Trophoblast cell (in vitro differentiated cells and primary cell): ENCODE measurements around the gene PLP2.

Experiments
- DNase-seq, 2 donors: peaks; one replicate each; pipeline ENCODE4 v3.0.0-alpha.2; 2016
- H2AFZ ChIP-seq: 2 replicates; pipeline ENCODE4 v1.6.1; 2013; ENCODE audit warnings: low read length, moderate library complexity, mild to moderate bottlenecking; ENCODE audit not compliant: insufficient read depth, poor library complexity
- H2AK5ac ChIP-seq: 2 replicates; pipeline ENCODE4 v1.6.1; 2013; ENCODE audit warnings: mild to moderate bottlenecking, low read length
- H2BK120ac ChIP-seq: 2 replicates; pipeline ENCODE4 v1.6.1; 2013; ENCODE audit warnings: low read length, mild to moderate bottlenecking, moderate library complexity; ENCODE audit not compliant: insufficient read depth, poor library complexity
- H2BK12ac ChIP-seq: 2 replicates; pipeline ENCODE4 v1.6.1; 2013; ENCODE audit warnings: mild to moderate bottlenecking, low read length, moderate library complexity
- H2BK5ac ChIP-seq: 2 replicates; pipeline ENCODE4 v1.6.1; 2013; ENCODE audit warnings: low read length, low read depth, moderate library complexity, mild to moderate bottlenecking; ENCODE audit not compliant: poor library complexity
- H3K14ac ChIP-seq: 2 replicates; pipeline ENCODE4 v1.6.1; 2013; ENCODE audit warnings: mild to moderate bottlenecking, low read length
- H3K18ac ChIP-seq: 2 replicates; pipeline ENCODE4 v1.6.1; 2013; ENCODE audit warnings: mild to moderate bottlenecking, low read length
- H3K23ac ChIP-seq: 2 replicates; pipeline ENCODE4 v1.6.1; 2013; ENCODE audit warnings: low read length
- H3K27ac ChIP-seq: 2 replicates; pipeline ENCODE4 v1.5.1; 2013; ENCODE audit warnings: low read depth, mild to moderate bottlenecking, inconsistent platforms, low read length, moderate library complexity
- H3K27me3 ChIP-seq: 2 replicates; pipeline ENCODE4 v1.6.1; 2013; ENCODE audit warnings: inconsistent platforms, mild to moderate bottlenecking, low read length, moderate library complexity; ENCODE audit not compliant: insufficient read depth
- H3K36me3 ChIP-seq, 2 experiments: 1 replicate in 1 of 2; 2 replicates in 1 of 2; pipeline ENCODE4 v1.6.1; 2013; ENCODE audit warnings: low read length in 2 of 2, mild to moderate bottlenecking in 2 of 2, moderate library complexity in 1 of 2; ENCODE audit not compliant: insufficient read depth in 2 of 2, control insufficient read depth in 1 of 2
- H3K4ac ChIP-seq: 2 replicates; pipeline ENCODE4 v1.6.1; 2013; ENCODE audit warnings: low read depth, mild to moderate bottlenecking, low read length, moderate library complexity
- H3K4me1 ChIP-seq, 2 experiments: 1 replicate in 1 of 2; 2 replicates in 1 of 2; pipeline ENCODE4 v1.6.1; 2013; ENCODE audit warnings: low read length in 2 of 2, mild to moderate bottlenecking in 2 of 2, moderate library complexity in 1 of 2; ENCODE audit not compliant: insufficient read depth in 2 of 2, control insufficient read depth in 1 of 2
- H3K4me2 ChIP-seq: 2 replicates; pipeline ENCODE4 v1.6.1; 2013; ENCODE audit warnings: inconsistent platforms, mild to moderate bottlenecking, low read length, moderate library complexity
- H3K4me3 ChIP-seq: 2 replicates; pipeline ENCODE4 v1.5.1; 2013; ENCODE audit warnings: mild to moderate bottlenecking, low read depth, low read length, inconsistent platforms
- H3K79me1 ChIP-seq: one replicate; pipeline ENCODE4 v1.6.1; 2013; ENCODE audit warnings: low read length
- H3K79me2 ChIP-seq: 2 replicates; pipeline ENCODE4 v1.6.1; 2013; ENCODE audit warnings: low read length, mild to moderate bottlenecking; ENCODE audit not compliant: control insufficient read depth, insufficient read depth, poor library complexity
- H3K9ac ChIP-seq: 2 replicates; pipeline ENCODE4 v1.6.1; 2013; ENCODE audit warnings: mild to moderate bottlenecking, low read length
- H3K9me3 ChIP-seq: 2 replicates; pipeline ENCODE4 v1.6.1; 2013; ENCODE audit warnings: low read depth, mild to moderate bottlenecking, control low read depth, inconsistent platforms, low read length; ENCODE audit not compliant: insufficient read depth
- H4K12ac ChIP-seq: 2 replicates; pipeline ENCODE4 v1.6.1; 2013; ENCODE audit warnings: low read depth, mild to moderate bottlenecking, low read length, moderate library complexity
- H4K8ac ChIP-seq: 2 replicates; pipeline ENCODE4 v1.6.1; 2013; ENCODE audit warnings: low read depth, mild to moderate bottlenecking, low read length, moderate library complexity
- H4K91ac ChIP-seq: one replicate; pipeline ENCODE4 v1.6.1; 2013; ENCODE audit warnings: low read depth, mild to moderate bottlenecking, low read length, moderate library complexity
- WGBS: extraction: QIAGEN DNeasy Blood & Tissue Kit; methylation state at CpG from one replicate; pipeline ENCODE4 v1.1.7; 2013; ENCODE audit warnings: missing lambda C conversion rate; ENCODE audit not compliant: insufficient read length, insufficient coverage; ENCODE audit errors: extremely low coverage; 5-methylcytosine and 5-hydroxymethylcytosine counted together

PLP2 gene

GRCh38 chrX:49183701-49184281, 12.1 kb downstream of the PLP2 start:
- H3K14ac ChIP-seq: no peak overlapping the region
- H3K4me2 ChIP-seq: peak overlapping the region; percentile 54
- H4K12ac ChIP-seq: no peak overlapping the region
- no peak for DNase-seq
- H3K79me2 ChIP-seq: peaks cover 3% of the 10 kb centered on the region
- H3K4me1 ChIP-seq: peaks cover 9 to 20% of the 10 kb centered on the region in 2 experiments
- H3K36me3 ChIP-seq: peaks cover 30 to 31% of the 10 kb centered on the region in 2 experiments
- H3K27ac ChIP-seq: no peak overlapping the region
- H3K9ac ChIP-seq: no peak overlapping the region
- WGBS: no CpG with 5 or more reads among the region's 18 CpGs
- H3K4ac ChIP-seq: no peak overlapping the region
- H3K23ac ChIP-seq: no peak overlapping the region
- H4K91ac ChIP-seq: no peak overlapping the region
- H3K9me3 ChIP-seq: peaks cover 1% of the 10 kb centered on the region
- H3K79me1 ChIP-seq: peaks cover 13% of the 10 kb centered on the region
- no peak overlapping the region for H2AK5ac ChIP-seq
- H3K4me3 ChIP-seq: no peak overlapping the region
- H2BK5ac ChIP-seq: no peak overlapping the region
- no peaks in the 10 kb centered on the region for H3K27me3 ChIP-seq
- H2AFZ ChIP-seq: no peak overlapping the region
- H4K8ac ChIP-seq: no peak overlapping the region
- H3K18ac ChIP-seq: no peak overlapping the region
- no peak overlapping the region for H2BK12ac ChIP-seq
- H2BK120ac ChIP-seq: no peak overlapping the region

- Histone ChIP-seq H3K18ac (peak overlapping the region; percentile 96), H3K27me3 (no peaks in the 10 kb centered on the region), H3K36me3 (peaks cover 22 to 23% of the 10 kb centered on the region in 2 experiments), H3K9ac (no peak overlapping the region), H4K12ac (peak overlapping the region; percentile 98), H3K27ac (peak overlapping the region; percentile 57), H3K4me1 (peaks cover 9 to 20% of the 10 kb centered on the region in 2 experiments), H3K14ac (peak overlapping the region; percentile 93), H3K9me3 (peaks cover 1% of the 10 kb centered on the region), H3K79me1 (peaks cover 13% of the 10 kb centered on the region), H3K4me2 (peak overlapping the region; percentile 71), H3K4me3 (peak overlapping the region; percentile 43), H3K79me2 (peaks cover 3% of the 10 kb centered on the region), H2BK12ac (peak overlapping the region; percentile 40), H3K4ac (peak overlapping the region; percentile 69), H2BK120ac (peak overlapping the region; percentile 90), H3K23ac (no peak overlapping the region), H2BK5ac (peak overlapping the region; percentile 49), H4K8ac (peak overlapping the region; percentile 92), H2AFZ (no peak overlapping the region), H4K91ac (peak overlapping the region; percentile 77), H2AK5ac (peak overlapping the region; percentile 89)
- peak; percentile 74 to 83 for DNase-seq
- WGBS: no CpG with 5 or more reads among the region's 46 CpGs
Observed at GRCh38 chrX:49184294-49185281, 12.9 kb downstream of the PLP2 start.

- Histone ChIP-seq H3K4me3 (peak within 1 kb of the TSS; percentile 76), H3K27me3 (no peaks in the 10 kb centered on the region), H3K4me2 (peak within 1 kb of the TSS; percentile 79), H4K91ac (peak within 1 kb of the TSS; percentile 90), H3K4me1 (peaks cover 9 to 20% of the 10 kb centered on the region in 2 experiments), H3K14ac (peak within 1 kb of the TSS; percentile 70), H3K27ac (peak within 1 kb of the TSS; percentile 57), H4K8ac (peak within 1 kb of the TSS; percentile 89), H3K9me3 (peaks cover 1% of the 10 kb centered on the region), H2AK5ac (peak within 1 kb of the TSS; percentile 14), H2BK120ac (peak within 1 kb of the TSS; percentile 5), H3K4ac (peak within 1 kb of the TSS; percentile 64), H2BK12ac (no peak within 1 kb of the TSS), H2AFZ (peak within 1 kb of the TSS; percentile 75), H2BK5ac (peak within 1 kb of the TSS; percentile 75), H3K36me3 (peaks cover 12 to 15% of the 10 kb centered on the region in 2 experiments), H3K79me1 (peaks cover 15% of the 10 kb centered on the region), H3K18ac (peak within 1 kb of the TSS; percentile 49), H4K12ac (peak within 1 kb of the TSS; percentile 72), H3K23ac (no peak within 1 kb of the TSS), H3K9ac (peak within 1 kb of the TSS; percentile 74), H3K79me2 (peaks cover 3% of the 10 kb centered on the region)
- no CpG with 5 or more reads among the region's 62 CpGs for WGBS
- peak; percentile 71 to 84 for DNase-seq
Observed at GRCh38 chrX:49186125-49187027, 14.7 kb downstream of the PLP2 start, which contains the start of gene PRICKLE3. TSS of gene PRICKLE3 (minus strand) at chrX:49186373. CDS start at chrX:49186297, 76 bp downstream.

- Histone ChIP-seq H4K12ac (no peak overlapping the region), H4K91ac (peak overlapping the region; percentile 90), H3K14ac (no peak overlapping the region), H2AFZ (no peak overlapping the region), H3K79me1 (peaks cover 15% of the 10 kb centered on the region), H4K8ac (no peak overlapping the region), H2BK5ac (no peak overlapping the region), H3K27ac (no peak overlapping the region), H3K79me2 (peaks cover 6% of the 10 kb centered on the region), H3K18ac (no peak overlapping the region), H3K4me3 (no peak overlapping the region), H2BK12ac (no peak overlapping the region), H3K23ac (no peak overlapping the region), H3K9ac (no peak overlapping the region), H3K4me1 (peaks cover 9 to 20% of the 10 kb centered on the region in 2 experiments), H2BK120ac (no peak overlapping the region), H3K4ac (no peak overlapping the region), H2AK5ac (no peak overlapping the region), H3K27me3 (no peaks in the 10 kb centered on the region), H3K4me2 (peak overlapping the region; percentile 79), H3K36me3 (peaks cover 12 to 13% of the 10 kb centered on the region in 2 experiments), H3K9me3 (peaks cover 1% of the 10 kb centered on the region)
- WGBS: no CpG with 5 or more reads among the region's 15 CpGs
- DNase-seq: no peak
Observed at GRCh38 chrX:49187028-49187394, 15.3 kb downstream of the PLP2 start.
